NB4 (cell line): ENCODE data around the gene ZNF579.

Experiments used
- DNase-seq: peaks from one replicate; pipeline ENCODE4 v3.0.0; 2010; ENCODE audit warnings: low read depth
- H3K4me3 ChIP-seq: one replicate; pipeline ENCODE4 v1.5.1; 2011; ENCODE audit warnings: mild to moderate bottlenecking, low read depth, low read length, moderate library complexity
- MYC ChIP-seq: IDR thresholded peaks from 2 replicates; pipeline ENCODE4 v1.6.1; 2011; ENCODE audit warnings: low read depth, low read length
- POLR2A ChIP-seq: IDR thresholded peaks from 2 replicates; pipeline ENCODE4 v1.6.1; 2011; ENCODE audit warnings: mild to moderate bottlenecking; ENCODE audit not compliant: insufficient read length; ENCODE audit errors: extremely low read depth
- TF ChIP-seq, protein P1 (sequence below): IDR thresholded peaks from 2 replicates; pipeline ENCODE4 v1.6.1; 2011; ENCODE audit warnings: low read depth, low read length
- TF ChIP-seq, protein P2 (sequence below): IDR thresholded peaks from one replicate; pipeline ENCODE4 v1.5.1; 2012; ENCODE audit warnings: low read depth, low read length

The ZNF579 gene

DNA sequence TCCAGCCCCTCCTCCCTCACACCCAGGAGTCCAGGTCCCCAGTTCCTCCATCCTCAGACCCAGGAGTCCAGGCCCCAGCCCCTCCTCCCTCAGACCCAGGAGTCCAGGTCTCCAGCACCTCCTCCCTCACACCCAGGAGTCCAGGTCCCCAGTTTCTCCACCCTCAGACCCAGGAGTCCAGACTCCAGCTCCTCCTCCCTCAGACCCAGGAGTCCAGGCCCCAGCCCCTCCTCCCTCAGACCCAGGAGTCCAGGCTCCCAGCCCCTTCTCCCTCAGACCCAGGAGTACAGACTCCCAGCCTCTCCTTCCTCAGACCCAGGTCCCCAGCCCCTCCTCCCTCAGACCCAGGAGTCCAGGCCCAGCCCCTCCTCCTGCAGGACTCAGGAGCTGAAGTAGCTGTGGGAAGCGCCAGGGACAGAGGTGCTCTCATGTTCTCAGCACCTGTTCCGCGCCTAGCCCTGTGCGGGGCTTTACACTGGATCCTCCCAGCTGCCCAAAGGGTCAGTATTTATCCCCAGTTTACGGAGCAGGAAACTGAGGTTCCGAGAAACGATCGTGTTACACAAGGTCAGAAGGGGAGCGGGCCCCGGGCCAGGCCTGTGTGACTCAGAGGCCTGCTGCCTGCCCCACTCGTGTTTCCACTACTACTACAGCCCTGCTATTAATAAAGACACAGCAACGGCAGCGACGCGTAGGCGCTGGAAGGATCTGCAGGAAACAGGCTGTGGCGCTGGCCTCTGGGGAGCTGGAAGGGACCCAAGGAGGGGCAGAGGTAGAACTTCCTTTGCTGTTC is 33.6 kb downstream of the ZNF579 start:
- no peak overlapping the region for H3K4me3 ChIP-seq
- no peak for DNase-seq
- TF ChIP-seq POLR2A (no peak), MYC (no peak)
- TF ChIP-seq, protein P1, sequence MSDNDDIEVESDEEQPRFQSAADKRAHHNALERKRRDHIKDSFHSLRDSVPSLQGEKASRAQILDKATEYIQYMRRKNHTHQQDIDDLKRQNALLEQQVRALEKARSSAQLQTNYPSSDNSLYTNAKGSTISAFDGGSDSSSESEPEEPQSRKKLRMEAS = no peak
- TF ChIP-seq, protein P2, sequence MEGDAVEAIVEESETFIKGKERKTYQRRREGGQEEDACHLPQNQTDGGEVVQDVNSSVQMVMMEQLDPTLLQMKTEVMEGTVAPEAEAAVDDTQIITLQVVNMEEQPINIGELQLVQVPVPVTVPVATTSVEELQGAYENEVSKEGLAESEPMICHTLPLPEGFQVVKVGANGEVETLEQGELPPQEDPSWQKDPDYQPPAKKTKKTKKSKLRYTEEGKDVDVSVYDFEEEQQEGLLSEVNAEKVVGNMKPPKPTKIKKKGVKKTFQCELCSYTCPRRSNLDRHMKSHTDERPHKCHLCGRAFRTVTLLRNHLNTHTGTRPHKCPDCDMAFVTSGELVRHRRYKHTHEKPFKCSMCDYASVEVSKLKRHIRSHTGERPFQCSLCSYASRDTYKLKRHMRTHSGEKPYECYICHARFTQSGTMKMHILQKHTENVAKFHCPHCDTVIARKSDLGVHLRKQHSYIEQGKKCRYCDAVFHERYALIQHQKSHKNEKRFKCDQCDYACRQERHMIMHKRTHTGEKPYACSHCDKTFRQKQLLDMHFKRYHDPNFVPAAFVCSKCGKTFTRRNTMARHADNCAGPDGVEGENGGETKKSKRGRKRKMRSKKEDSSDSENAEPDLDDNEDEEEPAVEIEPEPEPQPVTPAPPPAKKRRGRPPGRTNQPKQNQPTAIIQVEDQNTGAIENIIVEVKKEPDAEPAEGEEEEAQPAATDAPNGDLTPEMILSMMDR = no peak

DNA sequence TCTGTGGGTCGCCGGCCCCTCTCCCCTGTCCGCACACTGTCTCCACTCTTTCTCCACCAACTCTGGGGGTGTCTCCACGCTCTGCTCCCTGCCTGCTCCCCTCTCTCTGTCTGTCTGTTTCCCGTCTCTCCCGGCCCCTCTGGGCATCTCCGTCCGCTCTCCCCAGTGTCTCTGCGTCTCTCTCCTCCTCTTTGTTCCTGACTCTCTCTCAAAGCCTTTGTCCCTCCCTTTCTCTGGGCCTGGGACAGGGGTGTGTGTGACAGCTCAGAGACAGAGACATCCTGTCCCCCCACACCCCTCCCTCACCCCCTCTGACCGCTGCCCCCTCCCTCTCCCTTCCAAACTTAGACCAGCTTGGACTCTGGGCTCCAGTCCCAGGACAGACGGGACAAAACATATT is 34.6 kb downstream of the ZNF579 start:
- TF ChIP-seq MYC (no peak), POLR2A (no peak)
- TF ChIP-seq, protein P2 = no peak
- TF ChIP-seq, protein P1 = no peak
- no peak overlapping the region for H3K4me3 ChIP-seq
- no peak for DNase-seq

DNA sequence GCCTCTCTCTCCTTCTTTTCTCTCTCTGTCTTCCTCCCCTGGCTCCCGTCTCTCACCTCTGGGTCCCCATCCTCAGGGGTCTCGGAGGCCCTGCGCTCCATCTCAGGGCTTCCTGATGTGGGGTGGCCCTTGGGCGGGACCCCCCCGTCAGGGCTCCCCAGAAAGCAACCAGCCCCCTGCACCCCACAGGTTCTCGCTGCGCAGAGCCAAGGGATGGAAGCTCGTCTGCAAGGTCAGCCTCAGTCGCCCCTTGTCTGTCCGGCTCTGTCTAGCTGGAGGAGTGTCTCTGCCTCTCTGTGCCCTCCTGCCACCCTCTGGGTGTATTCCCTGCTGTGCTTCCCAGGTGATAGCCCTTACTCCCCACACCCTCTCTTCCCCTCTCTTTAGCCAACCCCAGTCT is 35.2 kb downstream of the ZNF579 start, which contains the start of gene SBK3:
SBK3 (minus strand) TSS at position 101 of the 400 bp plus-strand sequence; CDS start at position 101, 0 bp downstream.
- DNase-seq = no peak
- TF ChIP-seq MYC (no peak), POLR2A (no peak)
- TF ChIP-seq, protein P1 = no peak
- TF ChIP-seq, protein P2 = no peak
- no peak within 1 kb of the TSS for H3K4me3 ChIP-seq

DNA sequence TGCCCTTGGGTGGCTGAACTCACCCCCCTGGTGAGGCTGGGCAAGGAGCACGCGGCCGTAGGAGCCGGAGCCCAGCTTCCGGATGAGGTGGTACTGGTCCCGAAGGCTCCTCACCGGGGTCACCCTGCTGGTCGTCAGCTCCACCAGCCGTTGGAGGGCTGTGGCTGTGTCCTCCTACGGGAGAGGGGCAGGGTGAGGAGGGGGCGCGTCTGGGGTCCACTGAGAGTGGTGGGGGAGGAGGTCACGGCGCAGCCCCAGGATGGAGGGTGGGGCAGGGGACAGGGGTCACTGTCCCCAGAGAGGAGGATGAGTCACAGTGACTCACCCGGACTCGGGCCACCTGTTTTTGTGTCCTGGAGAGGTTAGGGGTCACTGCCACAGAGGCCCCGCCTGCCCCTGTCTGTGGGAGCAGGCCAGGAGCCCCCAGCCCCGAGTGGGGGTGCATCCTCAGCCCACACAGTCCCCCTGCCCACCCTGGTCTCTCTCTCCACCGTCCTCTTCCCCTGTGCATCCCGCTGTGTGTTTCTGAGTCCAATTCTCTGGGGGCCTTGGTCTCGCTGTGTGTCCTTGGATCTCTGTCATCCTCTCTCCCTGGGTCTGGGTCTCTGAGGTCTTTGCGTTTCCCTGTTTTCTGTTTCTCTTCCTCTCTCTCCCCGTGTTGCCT is 35.7 kb downstream of the ZNF579 start:
- TF ChIP-seq, protein P2 = no peak
- TF ChIP-seq MYC (no peak), POLR2A (no peak)
- TF ChIP-seq, protein P1 = no peak
- no peak overlapping the region for H3K4me3 ChIP-seq
- no peak for DNase-seq

DNA sequence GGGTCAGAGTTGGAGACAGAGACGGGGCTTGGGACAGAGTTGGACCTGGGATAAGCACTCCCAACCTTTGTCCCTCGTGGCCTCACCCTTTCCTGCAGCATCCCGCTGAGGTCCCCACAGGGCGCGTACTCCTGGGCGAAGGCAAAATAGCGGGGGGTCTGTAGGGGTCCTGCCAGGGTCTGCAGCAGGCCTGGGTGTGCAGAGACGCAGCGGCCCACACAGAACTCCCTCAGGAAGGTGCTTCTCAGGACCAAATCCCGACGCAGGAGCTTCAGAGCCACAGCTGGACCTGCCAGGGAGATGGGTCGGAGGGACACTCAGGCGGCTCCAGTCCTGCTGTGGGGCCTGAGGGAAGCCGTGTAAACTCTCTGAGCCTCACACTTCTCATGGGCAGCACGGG is 36.6 kb downstream of the ZNF579 start:
- DNase-seq = no peak
- no peak overlapping the region for H3K4me3 ChIP-seq
- TF ChIP-seq MYC (no peak), POLR2A (no peak)
- TF ChIP-seq, protein P1 = no peak
- TF ChIP-seq, protein P2 = no peak
